Activated naive CD4-positive, alpha-beta T cell treated with anti-CD3 and anti-CD28 coated beads, Interleukin-2, amount 10 ng/mL, durations not matched to agents 7 days and 5 days (primary cell): ENCODE data around the gene PTPRT.

Experiments used
- CTCF ChIA-PET: fragments of 350-600 bp; sonication (Branson Sonifier 250); formaldehyde crosslinking; loops from one replicate; lab custom pipeline; 2021; ENCODE audit warnings: antibody characterized with exemption; lab: Charles Lee
- DNase-seq: peaks from one replicate; pipeline ENCODE4 v3.0.0-alpha.2; 2020
- H3K27ac Mint-ChIP-seq: one replicate; pipeline ENCODE4 v1.8.0; 2021; ENCODE audit warnings: mild to moderate bottlenecking, moderate library complexity, mixed read lengths
- H3K27me3 Mint-ChIP-seq: one replicate; pipeline ENCODE4 v1.8.0; 2021; ENCODE audit warnings: mild to moderate bottlenecking, mixed read lengths
- H3K36me3 Mint-ChIP-seq: one replicate; pipeline ENCODE4 v1.8.0; 2021; ENCODE audit warnings: mixed read lengths
- H3K4me1 Mint-ChIP-seq: one replicate; pipeline ENCODE4 v1.8.0; 2021; ENCODE audit warnings: mixed read lengths
- H3K4me3 Mint-ChIP-seq: one replicate; pipeline ENCODE4 v1.8.0; 2021; ENCODE audit warnings: mild to moderate bottlenecking, moderate library complexity, mixed read lengths
- H3K9me3 Mint-ChIP-seq: one replicate; pipeline ENCODE4 v1.8.0; 2021; ENCODE audit warnings: mixed read lengths

PTPRT gene

DNA sequence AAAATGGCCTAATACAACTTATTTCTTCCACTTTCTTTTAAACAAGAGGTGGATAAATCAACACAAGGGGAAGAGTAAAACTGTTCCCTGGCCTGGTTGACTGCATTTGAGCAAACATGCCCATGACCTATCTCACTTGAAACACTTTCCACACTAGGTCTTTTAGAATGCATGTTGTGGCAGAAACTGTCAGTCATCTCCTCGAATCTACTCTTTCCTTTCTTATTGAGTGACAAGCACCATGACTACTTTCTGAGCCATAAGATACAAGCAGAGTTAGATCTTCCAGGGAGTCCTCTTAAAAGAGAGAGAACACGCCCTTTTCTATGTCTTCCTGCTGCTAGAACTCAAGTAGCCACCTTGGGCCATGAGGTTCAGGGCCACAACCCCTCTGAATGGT, 66.5 kb downstream of the PTPRT start:
- H3K27ac Mint-ChIP-seq: no peak overlapping the region
- DNase-seq: no peak
- no peaks in the 10 kb centered on the region for H3K27me3 Mint-ChIP-seq
- no peaks in the 10 kb centered on the region for H3K4me1 Mint-ChIP-seq
- H3K4me3 Mint-ChIP-seq: no peak overlapping the region
- no peaks in the 10 kb centered on the region for H3K36me3 Mint-ChIP-seq
- CTCF ChIA-PET: no interaction called here
- peaks cover 4% of the 10 kb centered on the region for H3K9me3 Mint-ChIP-seq

DNA sequence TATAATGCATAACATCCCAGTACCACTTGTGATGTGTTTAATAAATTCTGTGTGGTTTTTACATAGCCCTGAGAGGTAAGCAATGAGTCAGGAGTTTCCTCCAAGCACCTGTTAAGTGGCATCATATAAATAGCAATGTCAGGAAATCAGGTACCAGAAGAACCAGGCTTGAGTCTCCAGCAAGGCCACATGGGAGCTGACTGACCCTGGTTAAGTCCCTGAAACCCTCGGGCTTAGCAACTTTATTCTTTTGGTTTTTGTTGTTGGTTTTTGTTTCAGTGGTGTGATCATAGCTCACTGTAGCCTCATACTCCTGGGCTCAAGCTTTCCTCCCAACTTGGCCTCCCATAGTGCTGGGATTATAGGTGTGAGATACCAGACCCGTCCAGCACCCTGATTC, 70.0 kb downstream of the PTPRT start:
- no peak overlapping the region for H3K27ac Mint-ChIP-seq
- H3K4me3 Mint-ChIP-seq: no peak overlapping the region
- CTCF ChIA-PET: no interaction called here
- no peaks in the 10 kb centered on the region for H3K27me3 Mint-ChIP-seq
- no peaks in the 10 kb centered on the region for H3K4me1 Mint-ChIP-seq
- H3K9me3 Mint-ChIP-seq: no peaks in the 10 kb centered on the region
- no peaks in the 10 kb centered on the region for H3K36me3 Mint-ChIP-seq
- no peak for DNase-seq

DNA sequence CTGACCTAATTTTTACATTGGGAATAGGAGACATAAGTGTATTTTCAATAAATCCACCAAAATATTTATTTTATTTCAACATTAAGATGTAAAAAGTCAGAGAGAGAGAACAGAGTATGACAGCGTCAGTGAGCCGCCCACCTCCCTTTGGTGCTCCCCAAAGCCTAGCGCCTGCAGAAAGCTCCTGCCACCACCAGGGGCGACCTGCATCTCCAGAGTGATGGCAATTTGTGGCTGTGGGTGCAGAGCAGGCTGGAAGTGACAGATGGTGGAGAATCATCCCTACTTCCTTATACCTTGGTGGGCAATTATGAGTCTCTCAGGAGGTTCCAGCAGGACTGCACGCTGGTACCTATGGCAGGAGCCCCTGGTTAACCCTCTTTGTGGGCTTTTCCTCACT, 87.3 kb downstream of the PTPRT start:
- Mint-ChIP-seq H3K9me3 (no peaks in the 10 kb centered on the region), H3K4me3 (no peak overlapping the region), H3K4me1 (no peaks in the 10 kb centered on the region), H3K27me3 (no peaks in the 10 kb centered on the region), H3K27ac (no peak overlapping the region), H3K36me3 (no peaks in the 10 kb centered on the region)
- no peak for DNase-seq
- CTCF ChIA-PET: no interaction called here

DNA sequence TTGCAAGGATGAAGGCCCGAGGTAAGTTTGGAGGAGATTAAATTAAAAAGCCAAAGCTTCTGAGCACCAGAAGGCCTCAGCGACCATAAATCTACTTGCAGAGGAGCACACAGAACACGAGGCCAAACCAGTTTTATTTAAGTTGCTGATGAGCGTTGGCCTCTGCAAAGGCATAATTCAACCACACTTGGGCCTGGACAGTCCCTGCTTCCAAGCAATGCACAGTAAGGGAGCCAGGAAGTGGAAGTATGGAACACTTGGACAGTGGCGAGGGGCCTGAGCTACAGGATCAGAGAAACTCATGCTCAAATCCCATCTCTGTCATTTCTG, 92.8 kb downstream of the PTPRT start:
- Mint-ChIP-seq H3K27me3 (no peaks in the 10 kb centered on the region), H3K27ac (no peak overlapping the region), H3K9me3 (peaks cover 10% of the 10 kb centered on the region), H3K4me3 (no peak overlapping the region), H3K4me1 (no peaks in the 10 kb centered on the region), H3K36me3 (no peaks in the 10 kb centered on the region)
- no peak for DNase-seq
- CTCF ChIA-PET: no interaction called here

DNA sequence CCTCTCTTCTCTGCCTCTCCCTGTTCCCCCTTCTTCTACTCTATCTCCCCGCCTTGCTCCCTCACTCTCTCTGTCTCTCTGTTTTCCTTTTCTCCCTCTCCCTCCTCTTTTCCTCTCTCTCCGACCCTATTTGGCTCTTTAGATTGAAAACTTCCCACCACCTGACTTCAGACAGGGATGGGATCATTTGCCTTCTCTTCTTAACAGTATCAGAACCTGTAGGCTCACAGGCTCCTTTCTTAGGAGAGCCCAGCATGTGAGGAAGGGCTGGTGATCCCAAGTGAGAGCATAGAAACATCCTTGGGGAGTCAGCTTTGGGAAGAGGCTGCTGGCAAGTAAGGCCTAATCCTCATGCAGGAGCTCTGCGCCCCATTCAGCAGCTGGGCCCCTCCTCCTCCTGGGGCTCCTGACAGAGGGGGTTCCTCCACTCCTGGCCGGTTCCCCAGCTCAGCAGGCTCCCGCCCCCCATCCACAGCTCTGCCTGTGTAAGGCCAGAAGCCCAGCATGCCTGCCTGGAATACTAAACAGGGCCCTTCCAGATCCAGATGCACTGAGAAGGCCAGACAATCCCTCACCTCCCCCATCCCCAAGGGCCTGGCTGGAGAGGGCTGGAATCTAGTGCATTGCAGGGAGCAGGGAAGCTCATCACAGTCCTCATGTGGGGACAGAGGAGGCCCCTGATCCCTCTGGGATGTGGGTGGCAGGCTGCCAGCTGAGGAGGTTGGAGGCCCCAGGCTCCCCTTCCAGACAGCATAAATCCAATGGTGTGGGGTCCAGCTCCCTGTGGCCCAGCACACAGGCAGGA, 93.4 kb downstream of the PTPRT start:
- no peak overlapping the region for H3K27ac Mint-ChIP-seq
- CTCF ChIA-PET: no interaction called here

DNA sequence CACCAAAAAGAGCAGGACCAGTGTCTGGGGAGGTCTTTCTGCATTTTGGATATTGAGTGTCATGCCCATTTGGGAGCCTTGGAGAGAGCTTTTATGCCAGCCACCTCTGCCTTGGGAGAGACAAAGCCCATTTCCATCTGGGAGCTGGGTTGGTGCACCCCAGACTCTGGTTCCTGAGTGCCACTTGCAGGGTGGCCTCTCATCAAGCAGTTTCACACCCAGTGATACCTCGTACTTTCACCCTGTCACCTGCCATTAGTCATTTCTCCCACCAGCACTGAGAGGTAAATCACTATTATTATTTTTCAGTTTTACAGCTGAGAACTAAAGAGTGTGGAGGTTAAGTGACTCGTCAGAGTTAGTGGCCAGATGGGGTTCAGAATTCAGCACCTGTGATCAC, 94.7 kb downstream of the PTPRT start:
- Mint-ChIP-seq H3K27me3 (no peaks in the 10 kb centered on the region), H3K27ac (no peak overlapping the region), H3K9me3 (peaks cover 12% of the 10 kb centered on the region), H3K4me3 (no peak overlapping the region), H3K36me3 (no peaks in the 10 kb centered on the region), H3K4me1 (no peaks in the 10 kb centered on the region)
- DNase-seq: no peak
- CTCF ChIA-PET: no interaction called here

More for the DNA sequence above, 93.4 kb downstream of the PTPRT start:
- Mint-ChIP-seq H3K9me3 (peaks cover 12% of the 10 kb centered on the region), H3K27me3 (no peaks in the 10 kb centered on the region), H3K36me3 (no peaks in the 10 kb centered on the region), H3K4me3 (no peak overlapping the region), H3K4me1 (no peaks in the 10 kb centered on the region)
- DNase-seq: no peak

DNA sequence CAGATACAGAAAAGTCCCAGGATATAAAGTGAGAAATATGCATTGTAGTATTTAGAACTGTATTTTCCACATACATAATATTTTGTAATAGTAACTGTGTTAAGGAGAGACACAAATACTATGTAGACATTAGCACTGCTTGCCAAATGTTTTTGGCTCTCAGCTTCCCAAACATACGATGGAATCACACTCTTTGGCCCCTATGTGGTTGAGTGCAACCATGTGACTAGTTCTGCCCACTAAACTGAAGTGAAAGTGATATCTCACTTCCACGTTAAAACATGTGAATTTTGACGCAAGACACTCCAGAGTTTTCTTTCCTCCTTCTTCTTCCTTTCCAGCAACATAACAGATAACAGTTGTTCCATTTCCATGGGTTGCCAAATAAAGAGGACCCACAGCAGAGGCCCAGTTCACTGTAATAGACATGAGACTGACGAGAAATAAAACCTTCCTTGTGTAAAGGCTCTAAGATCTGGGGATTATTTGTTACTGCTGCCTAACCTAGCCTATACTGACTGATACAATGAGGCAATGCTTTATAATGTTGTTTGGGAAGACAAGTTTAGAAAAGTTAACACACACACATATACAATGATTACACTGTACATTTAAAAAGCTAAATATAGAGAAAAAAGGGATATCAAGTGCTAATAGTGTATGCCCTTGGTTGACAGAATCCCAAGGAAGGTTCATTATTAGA, 97.2 kb downstream of the PTPRT start:
- Mint-ChIP-seq H3K4me3 (no peak overlapping the region), H3K36me3 (no peaks in the 10 kb centered on the region), H3K27me3 (no peaks in the 10 kb centered on the region), H3K4me1 (no peaks in the 10 kb centered on the region), H3K27ac (no peak overlapping the region), H3K9me3 (peaks cover 17% of the 10 kb centered on the region)
- CTCF ChIA-PET: no interaction called here
- DNase-seq: no peak

DNA sequence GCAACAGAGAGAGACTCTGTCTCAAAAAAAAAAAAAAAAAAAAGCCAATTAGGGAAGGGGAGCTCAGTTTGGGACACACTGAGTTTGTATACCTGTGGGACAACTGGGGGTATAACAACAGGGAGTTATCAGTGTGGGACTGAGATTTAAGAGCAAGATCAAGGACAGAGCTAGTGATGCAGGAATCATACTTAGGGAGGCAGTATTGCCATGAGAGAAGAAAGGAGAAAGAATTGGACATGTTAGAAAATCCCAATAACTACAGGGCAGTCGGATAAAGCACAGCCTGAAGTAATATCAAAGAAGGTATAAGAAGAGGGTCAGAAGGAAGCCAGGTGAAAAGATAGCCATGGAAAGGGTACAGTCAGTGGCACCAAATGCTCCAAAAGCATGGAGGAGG, 121.2 kb downstream of the PTPRT start:
- DNase-seq: no peak
- H3K4me3 Mint-ChIP-seq: no peak overlapping the region
- H3K27me3 Mint-ChIP-seq: no peaks in the 10 kb centered on the region
- CTCF ChIA-PET: no interaction called here
- no peak overlapping the region for H3K27ac Mint-ChIP-seq
- no peaks in the 10 kb centered on the region for H3K36me3 Mint-ChIP-seq
- H3K9me3 Mint-ChIP-seq: peaks cover 4% of the 10 kb centered on the region
- no peaks in the 10 kb centered on the region for H3K4me1 Mint-ChIP-seq

DNA sequence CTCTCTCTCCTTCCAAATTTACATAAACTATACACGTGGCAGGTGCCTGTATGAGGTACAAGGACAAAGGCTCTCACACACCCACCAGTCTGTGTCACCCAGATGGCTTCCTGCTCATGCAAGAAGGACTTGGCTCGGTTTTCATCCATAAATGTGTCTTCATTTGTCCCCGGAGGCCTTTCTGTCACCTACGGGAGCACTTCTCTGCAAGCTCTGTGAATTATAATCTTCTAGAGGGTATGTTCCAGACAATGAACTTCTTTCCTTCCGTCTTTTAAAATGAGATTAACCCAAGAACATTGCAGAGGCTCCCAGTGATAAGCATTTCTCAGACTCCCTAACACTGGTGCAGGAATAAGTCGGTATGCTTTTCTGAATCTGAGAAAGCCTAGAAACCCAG, 123.6 kb downstream of the PTPRT start:
- no peaks in the 10 kb centered on the region for H3K36me3 Mint-ChIP-seq

DNA sequence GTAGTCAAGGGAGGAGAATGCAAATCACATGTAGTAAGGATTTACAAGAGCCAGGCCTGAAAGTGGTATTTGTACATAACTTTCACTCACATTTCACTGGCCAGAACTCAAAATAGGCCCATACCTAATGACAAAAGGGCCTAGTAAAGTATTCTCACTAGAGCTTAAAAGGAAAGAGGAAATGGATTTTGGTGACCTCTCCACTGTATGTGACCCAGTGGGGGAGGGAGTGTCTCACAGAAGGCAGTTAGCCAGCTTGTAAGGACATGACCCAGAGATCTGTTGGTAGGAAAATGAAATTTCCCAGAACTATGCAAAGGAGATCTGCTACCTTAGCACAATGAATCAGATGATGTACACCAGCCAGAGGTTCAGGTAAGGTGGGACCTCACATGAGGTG, 124.4 kb downstream of the PTPRT start:
- H3K27me3 Mint-ChIP-seq: no peaks in the 10 kb centered on the region
- H3K27ac Mint-ChIP-seq: no peak overlapping the region
- H3K4me3 Mint-ChIP-seq: no peak overlapping the region
- H3K4me1 Mint-ChIP-seq: no peaks in the 10 kb centered on the region
- CTCF ChIA-PET: interaction anchor here (1.2 kb wide), 1 partner anchor 9 kb away, joined by 3 read pairs; no protein-coding TSS in a partner anchor
- H3K9me3 Mint-ChIP-seq: peaks cover 4% of the 10 kb centered on the region
- H3K36me3 Mint-ChIP-seq: no peaks in the 10 kb centered on the region
- no peak for DNase-seq

More for the DNA sequence above, 123.6 kb downstream of the PTPRT start:
- Mint-ChIP-seq H3K27me3 (no peaks in the 10 kb centered on the region), H3K4me3 (no peak overlapping the region), H3K9me3 (peaks cover 4% of the 10 kb centered on the region), H3K27ac (no peak overlapping the region), H3K4me1 (no peaks in the 10 kb centered on the region)
- no peak for DNase-seq
- CTCF ChIA-PET: no interaction called here

DNA sequence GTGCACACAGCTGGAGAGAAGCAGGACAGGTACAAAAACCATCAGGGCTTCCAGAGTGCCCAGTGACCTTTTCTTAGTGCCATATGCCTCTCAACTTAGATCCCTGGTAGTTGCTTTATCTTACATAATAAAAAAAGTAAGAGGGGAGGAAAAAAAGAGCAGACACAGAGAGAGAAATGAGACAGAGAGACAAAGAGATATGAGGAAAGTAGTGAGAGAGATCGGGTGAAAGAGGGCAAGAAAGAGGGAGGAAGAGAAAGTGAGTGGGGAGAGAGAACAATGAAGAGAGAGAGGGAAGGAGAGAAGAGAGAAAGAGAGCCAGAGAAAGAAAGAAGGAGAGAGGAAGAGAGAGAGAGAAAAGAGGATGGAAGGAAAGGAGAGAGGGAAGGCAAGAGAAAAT, 131.6 kb downstream of the PTPRT start:
- Mint-ChIP-seq H3K36me3 (no peaks in the 10 kb centered on the region), H3K27ac (no peak overlapping the region), H3K4me1 (no peaks in the 10 kb centered on the region), H3K4me3 (no peak overlapping the region), H3K9me3 (no peaks in the 10 kb centered on the region), H3K27me3 (no peaks in the 10 kb centered on the region)
- no peak for DNase-seq
- CTCF ChIA-PET: no interaction called here

DNA sequence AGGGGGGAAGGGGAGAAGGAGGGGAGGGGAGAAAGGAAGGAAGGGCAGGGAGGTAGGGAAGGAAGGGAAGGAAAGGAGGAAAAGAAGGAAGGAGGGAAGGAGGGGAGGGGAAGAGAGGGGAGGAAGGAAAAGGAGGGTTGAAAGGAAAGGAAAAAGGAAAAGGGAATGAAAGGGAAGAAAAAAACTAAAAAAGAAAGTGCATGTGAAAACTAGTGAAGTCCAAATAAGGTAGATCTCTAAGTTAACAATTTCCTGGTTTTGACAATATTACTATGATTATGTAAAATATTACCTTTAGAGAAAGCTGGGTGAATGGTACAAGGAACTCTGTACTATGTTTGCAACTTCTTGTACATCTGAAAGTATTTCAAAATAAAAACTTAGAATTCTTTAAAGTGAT, 132.4 kb downstream of the PTPRT start:
- no peaks in the 10 kb centered on the region for H3K9me3 Mint-ChIP-seq
- H3K27ac Mint-ChIP-seq: no peak overlapping the region

DNA sequence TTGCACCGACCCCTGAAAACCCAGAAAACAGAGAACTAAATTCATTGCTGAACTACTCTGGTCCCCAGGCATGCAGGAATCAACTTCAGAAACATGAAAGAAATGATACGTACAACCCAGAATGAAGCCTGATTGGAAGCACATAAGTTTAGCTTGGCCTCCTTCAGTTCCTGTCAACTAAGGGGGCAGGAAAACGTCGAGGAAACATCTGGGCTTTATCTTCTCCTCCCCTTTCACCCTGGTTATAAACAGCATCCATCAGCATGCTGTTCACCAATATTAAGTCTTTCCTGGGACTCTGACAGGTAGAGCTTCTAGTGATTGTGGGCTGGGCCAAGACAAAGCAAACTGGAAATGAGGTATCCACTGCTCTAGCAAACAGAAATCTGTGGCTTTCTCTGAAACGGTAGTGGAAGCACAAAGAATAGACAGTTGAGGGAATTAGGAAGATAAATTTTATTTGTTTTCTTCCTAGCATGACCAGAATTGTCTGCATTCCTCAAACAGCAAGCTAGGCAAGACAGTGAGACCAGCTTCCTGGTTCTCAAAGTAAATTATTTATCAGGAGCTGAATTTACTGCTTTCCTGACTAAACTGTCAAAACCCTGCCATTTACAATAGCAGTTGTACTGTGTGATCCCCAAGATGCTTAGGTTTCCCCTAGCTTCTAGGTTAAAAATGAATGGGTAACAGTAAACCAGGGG, 134.4 kb downstream of the PTPRT start:
- Mint-ChIP-seq H3K9me3 (no peaks in the 10 kb centered on the region), H3K27ac (no peak overlapping the region), H3K27me3 (no peaks in the 10 kb centered on the region), H3K36me3 (no peaks in the 10 kb centered on the region), H3K4me3 (no peak overlapping the region), H3K4me1 (no peaks in the 10 kb centered on the region)
- no peak for DNase-seq
- CTCF ChIA-PET: no interaction called here

More for the DNA sequence above, 132.4 kb downstream of the PTPRT start:
- no peak for DNase-seq
- Mint-ChIP-seq H3K4me1 (no peaks in the 10 kb centered on the region), H3K27me3 (no peaks in the 10 kb centered on the region), H3K36me3 (no peaks in the 10 kb centered on the region), H3K4me3 (no peak overlapping the region)
- CTCF ChIA-PET: no interaction called here

DNA sequence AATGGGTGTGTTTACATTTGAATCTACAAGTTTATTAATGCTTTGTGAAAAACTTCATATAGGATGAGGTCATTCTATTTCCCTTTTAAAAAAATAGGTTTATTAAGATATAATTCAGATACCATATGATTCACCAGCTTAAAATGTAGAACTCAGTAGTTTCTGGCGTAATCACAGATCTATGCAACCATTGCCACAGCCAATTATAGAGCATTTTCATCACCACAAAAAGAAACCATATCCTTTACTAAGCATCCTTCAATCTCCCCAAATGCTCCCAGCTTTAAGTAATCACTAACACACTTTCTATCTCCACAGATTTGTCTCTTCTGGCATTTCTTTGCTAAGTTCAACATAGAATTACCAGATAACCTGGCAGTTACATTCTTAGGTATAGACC, 137.2 kb downstream of the PTPRT start:
- Mint-ChIP-seq H3K27me3 (no peaks in the 10 kb centered on the region), H3K36me3 (no peaks in the 10 kb centered on the region), H3K4me3 (no peak overlapping the region), H3K9me3 (no peaks in the 10 kb centered on the region), H3K4me1 (no peaks in the 10 kb centered on the region), H3K27ac (no peak overlapping the region)
- no peak for DNase-seq
- CTCF ChIA-PET: no interaction called here

DNA sequence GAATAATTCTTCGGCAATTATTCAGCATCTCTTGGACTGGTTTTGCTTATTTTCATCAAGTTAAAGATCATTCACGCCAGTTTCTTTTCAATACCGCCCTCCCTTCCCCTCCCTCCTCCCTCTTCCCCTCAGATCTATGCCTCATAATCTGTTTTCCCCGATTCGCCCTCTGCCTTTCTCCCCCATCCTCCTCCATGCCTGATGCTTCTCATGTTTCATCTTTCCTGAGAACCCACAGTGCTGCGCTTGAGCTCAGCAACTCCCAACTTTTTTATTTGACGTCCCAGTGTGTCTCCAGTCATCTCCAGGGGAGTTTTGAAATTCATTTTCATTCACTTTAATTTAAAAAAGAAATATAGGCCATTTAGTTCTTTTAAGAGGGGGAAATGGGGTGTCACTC, 142.7 kb downstream of the PTPRT start:
- Mint-ChIP-seq H3K27me3 (no peaks in the 10 kb centered on the region), H3K9me3 (peaks cover 7% of the 10 kb centered on the region), H3K4me1 (no peaks in the 10 kb centered on the region), H3K4me3 (no peak overlapping the region), H3K27ac (no peak overlapping the region), H3K36me3 (no peaks in the 10 kb centered on the region)
- CTCF ChIA-PET: no interaction called here
- no peak for DNase-seq
